ENCODE measurements around the gene ARHGDIA.
A peak's percentile ranks its signal among the peaks of the same experiment; 100 is the strongest.

The ARHGDIA gene

DNA sequence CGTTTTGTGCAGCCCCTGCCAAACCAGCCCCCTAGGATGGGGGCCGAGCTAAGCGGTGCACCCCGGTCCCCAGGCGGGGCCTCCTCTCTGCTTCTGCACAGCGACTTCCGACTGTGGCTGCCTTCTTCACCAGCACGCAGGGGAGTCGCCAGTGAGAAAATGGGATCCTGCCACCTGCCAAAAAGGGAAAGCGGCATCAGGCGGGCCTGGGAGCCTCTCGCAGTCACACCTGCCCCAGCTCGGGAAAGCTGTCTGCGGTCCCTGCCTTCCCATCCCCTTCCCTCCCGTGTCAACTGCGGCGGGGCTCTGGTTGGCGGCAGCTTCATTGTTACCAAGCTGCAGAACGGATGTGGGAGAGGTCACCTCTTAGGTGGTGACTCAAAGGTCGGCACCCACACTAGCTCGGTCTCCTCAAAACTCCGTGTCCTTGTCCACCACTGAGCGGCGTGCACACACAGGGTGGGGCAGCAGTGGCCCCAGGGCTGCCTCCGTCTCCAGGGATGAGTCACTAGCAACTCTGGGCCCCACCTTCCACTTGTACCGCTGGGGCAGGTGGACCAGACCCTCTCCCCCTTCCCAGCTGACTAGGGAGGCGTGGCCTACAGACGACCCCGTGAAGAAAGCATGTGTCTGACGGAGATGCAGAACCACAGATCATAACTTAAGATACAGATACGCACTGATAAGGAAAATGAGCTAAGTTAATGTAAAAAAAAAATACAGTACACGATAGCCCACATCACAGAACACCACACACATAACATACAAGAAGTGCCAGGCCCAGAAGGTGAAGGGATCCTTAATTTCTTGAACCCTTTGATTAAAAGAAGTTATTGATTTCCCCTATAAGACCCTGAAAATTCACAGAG, 41.5 kb upstream of the ARHGDIA start:
- H3K4me3 ChIP-seq (ENCODE audit: low read depth in 1 of 5, low read length in 5 of 5) = no peak overlapping the region
- H3K27me3 ChIP-seq (ENCODE audit: control insufficient read depth in 5 of 5, insufficient read depth in 4 of 5, low read length in 5 of 5) = no peaks in the 10 kb centered on the region
- peaks cover 0 to 54% (median 42%) of the 10 kb centered on the region in 5 donors for H3K36me3 ChIP-seq (ENCODE audit: control insufficient read depth in 5 of 5, insufficient read depth in 5 of 5, low read length in 5 of 5)
- peaks cover 7 to 38% (median 24%) of the 10 kb centered on the region in 5 donors for H3K4me1 ChIP-seq (ENCODE audit: control insufficient read depth in 5 of 5, insufficient read depth in 5 of 5, low read length in 5 of 5)
- H3K9me3 ChIP-seq (ENCODE audit: control insufficient read depth in 5 of 5, low read length in 5 of 5) = no peaks in the 10 kb centered on the region
- H3K27ac ChIP-seq (ENCODE audit: low read depth, low read length) = no peak overlapping the region
- no peak overlapping the region for H3K9ac ChIP-seq (ENCODE audit: low read length in 5 of 5)

DNA sequence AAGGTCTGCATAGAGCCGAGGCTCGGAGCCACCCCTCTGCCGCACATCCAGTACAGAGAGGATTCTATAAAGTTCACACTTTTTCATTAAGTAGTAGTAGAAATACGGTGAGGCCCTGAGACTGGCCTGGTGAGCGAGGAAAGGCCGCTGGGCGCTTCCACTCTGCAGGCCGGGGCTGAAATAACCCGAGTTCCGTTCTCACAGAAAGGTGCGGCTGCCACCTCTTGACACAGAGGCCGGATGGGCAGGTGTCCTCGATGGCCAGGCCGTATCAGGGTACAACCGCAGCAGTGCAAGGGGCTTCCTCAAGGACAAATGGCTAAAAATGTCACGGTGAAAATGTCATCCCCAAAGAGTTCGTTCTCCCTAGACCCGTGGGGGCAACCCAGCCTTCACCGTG, 40.8 kb upstream of the ARHGDIA start:
- peaks cover 0 to 59% (median 48%) of the 10 kb centered on the region in 5 donors for H3K36me3 ChIP-seq (ENCODE audit: control insufficient read depth in 5 of 5, insufficient read depth in 5 of 5, low read length in 5 of 5)
- peak overlapping the region in 1 of 5 donors; percentile 22 for H3K4me3 ChIP-seq (ENCODE audit: low read depth in 1 of 5, low read length in 5 of 5)
- H3K9ac ChIP-seq (ENCODE audit: low read length in 5 of 5) = no peak overlapping the region
- peaks cover 3 to 32% (median 18%) of the 10 kb centered on the region in 5 donors for H3K4me1 ChIP-seq (ENCODE audit: control insufficient read depth in 5 of 5, insufficient read depth in 5 of 5, low read length in 5 of 5)
- no peaks in the 10 kb centered on the region for H3K27me3 ChIP-seq (ENCODE audit: control insufficient read depth in 5 of 5, insufficient read depth in 4 of 5, low read length in 5 of 5)
- no peaks in the 10 kb centered on the region for H3K9me3 ChIP-seq (ENCODE audit: control insufficient read depth in 5 of 5, low read length in 5 of 5)
- no peak overlapping the region for H3K27ac ChIP-seq (ENCODE audit: low read depth, low read length)

DNA sequence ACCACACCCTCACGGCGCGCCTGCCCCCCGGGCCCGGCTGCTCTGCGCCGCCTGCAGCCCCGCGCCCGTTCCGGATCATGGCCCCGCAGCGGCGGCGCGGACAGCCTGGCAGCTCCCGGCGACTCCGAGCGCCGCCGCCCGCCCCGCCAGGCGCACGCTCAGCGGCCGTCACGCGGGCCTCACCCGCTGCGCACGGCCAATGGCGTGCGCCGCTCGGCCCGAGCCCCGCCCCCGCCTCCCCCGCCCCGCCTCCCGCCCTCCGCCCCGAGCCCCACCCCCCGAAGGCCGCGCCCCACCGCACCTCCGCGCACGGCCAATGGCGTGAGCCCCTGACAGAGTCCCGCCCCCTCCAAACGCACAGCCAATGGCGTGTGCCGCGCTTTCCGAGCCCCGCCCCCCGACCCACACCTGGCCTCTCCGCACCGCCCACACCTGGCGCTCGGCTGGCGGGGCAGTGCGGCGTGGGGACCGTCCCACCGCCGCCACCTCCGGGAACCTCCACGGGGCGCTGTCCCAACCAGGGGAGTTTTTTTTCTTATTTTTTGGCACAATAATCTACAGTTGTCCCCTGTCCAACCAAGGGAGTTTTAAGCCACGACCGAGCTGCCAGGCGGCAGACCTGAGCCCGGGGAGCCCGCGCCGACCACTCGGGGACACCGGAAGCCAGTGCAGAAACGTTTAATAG, 40.3 kb upstream of the ARHGDIA start, which contains the start of gene PCYT2:
Gene PCYT2 (minus strand): TSS at position 123 of the 685 bp plus-strand sequence. CDS start 44 bp downstream, at position 79.
- H3K4me1 ChIP-seq (ENCODE audit: control insufficient read depth in 5 of 5, insufficient read depth in 5 of 5, low read length in 5 of 5) = peaks cover 2 to 26% (median 14%) of the 10 kb centered on the region in 5 donors
- H3K27ac ChIP-seq (ENCODE audit: low read depth, low read length) = no peak within 1 kb of the TSS
- no peaks in the 10 kb centered on the region for H3K27me3 ChIP-seq (ENCODE audit: control insufficient read depth in 5 of 5, insufficient read depth in 4 of 5, low read length in 5 of 5)
- H3K4me3 ChIP-seq (ENCODE audit: low read depth in 1 of 5, low read length in 5 of 5) = peak within 1 kb of the TSS; percentile 61 to 83 (median 76)
- H3K36me3 ChIP-seq (ENCODE audit: control insufficient read depth in 5 of 5, insufficient read depth in 5 of 5, low read length in 5 of 5) = peaks cover 0 to 65% (median 53%) of the 10 kb centered on the region in 5 donors
- H3K9ac ChIP-seq (ENCODE audit: low read length in 5 of 5) = peak within 1 kb of the TSS; percentile 26 to 81 (median 67)
- no peaks in the 10 kb centered on the region for H3K9me3 ChIP-seq (ENCODE audit: control insufficient read depth in 5 of 5, low read length in 5 of 5)

DNA sequence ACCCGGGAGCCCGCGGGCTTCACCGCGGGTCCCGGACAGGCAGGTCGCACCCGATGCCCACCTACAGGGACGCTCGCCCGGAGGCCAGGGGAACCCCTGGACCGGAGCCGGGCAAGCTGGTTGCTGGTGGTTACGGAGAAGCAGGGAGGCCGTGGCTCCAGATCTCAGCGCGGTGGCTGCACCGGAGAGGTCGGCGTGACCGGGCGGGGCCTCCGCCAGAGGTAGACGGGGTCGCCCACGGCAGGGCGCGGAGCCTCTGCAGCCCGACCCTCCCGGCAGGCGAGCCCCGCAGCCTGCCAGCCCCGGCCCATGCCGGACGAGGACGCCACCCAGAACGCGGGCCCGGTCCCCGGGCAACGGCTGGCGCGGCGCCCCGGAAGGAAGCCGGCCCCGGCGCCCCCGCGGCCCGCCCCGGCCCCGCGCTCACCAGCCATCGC, 39.7 kb upstream of the ARHGDIA start:
- H3K4me1 ChIP-seq (ENCODE audit: control insufficient read depth in 5 of 5, insufficient read depth in 5 of 5, low read length in 5 of 5) = peaks cover 2 to 22% (median 14%) of the 10 kb centered on the region in 5 donors
- H3K36me3 ChIP-seq (ENCODE audit: control insufficient read depth in 5 of 5, insufficient read depth in 5 of 5, low read length in 5 of 5) = peaks cover 0 to 70% (median 55%) of the 10 kb centered on the region in 5 donors
- no peaks in the 10 kb centered on the region for H3K27me3 ChIP-seq (ENCODE audit: control insufficient read depth in 5 of 5, insufficient read depth in 4 of 5, low read length in 5 of 5)
- peak overlapping the region; percentile 61 to 83 (median 76) for H3K4me3 ChIP-seq (ENCODE audit: low read depth in 1 of 5, low read length in 5 of 5)
- peak overlapping the region in 4 of 5 donors; percentile 52 to 81 (median 68) for H3K9ac ChIP-seq (ENCODE audit: low read length in 5 of 5)
- no peak overlapping the region for H3K27ac ChIP-seq (ENCODE audit: low read depth, low read length)
- no peaks in the 10 kb centered on the region for H3K9me3 ChIP-seq (ENCODE audit: control insufficient read depth in 5 of 5, low read length in 5 of 5)

DNA sequence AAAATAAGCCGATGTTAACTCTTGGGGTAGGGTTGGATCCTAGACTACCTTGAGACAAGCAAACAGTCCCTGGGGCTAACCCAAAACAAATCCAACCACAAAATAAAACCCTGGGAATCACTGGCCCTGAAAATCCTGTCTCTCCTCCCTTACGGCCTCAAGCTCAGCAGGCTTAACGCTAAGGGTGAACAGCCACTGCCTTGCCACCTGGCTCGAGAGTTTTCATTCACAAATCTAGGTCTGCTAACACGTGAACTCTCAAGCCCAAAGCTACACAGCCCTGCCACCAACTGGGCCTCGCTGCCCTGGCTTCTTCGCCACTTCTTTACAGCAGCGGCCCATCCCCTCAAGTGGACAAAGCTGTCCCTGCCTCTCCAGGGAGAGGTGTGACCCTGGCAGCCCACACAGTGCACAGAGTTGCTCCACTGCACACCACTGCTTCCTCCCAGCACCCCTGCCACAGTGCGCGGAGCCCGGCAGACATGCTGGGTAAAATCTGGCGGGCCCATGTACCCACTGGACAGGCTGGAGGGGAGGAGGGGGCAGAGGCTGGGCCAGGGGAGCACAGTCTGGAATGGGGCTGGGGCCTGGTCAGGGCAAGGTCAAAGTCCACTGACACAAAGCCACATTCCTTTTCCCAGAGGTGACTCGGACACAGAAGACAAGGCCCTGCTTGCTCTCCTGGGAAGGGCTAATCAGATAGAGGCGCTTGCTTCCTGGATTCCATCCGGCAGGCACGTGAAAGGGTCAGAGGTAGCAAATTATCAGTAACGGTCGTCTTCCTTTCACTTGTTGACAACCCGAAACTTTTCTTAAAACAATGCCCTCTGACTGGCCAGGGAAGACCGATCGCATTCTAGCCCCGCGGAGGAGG, 39.1 kb upstream of the ARHGDIA start:
- no peak overlapping the region for H3K27ac ChIP-seq (ENCODE audit: low read depth, low read length)

DNA sequence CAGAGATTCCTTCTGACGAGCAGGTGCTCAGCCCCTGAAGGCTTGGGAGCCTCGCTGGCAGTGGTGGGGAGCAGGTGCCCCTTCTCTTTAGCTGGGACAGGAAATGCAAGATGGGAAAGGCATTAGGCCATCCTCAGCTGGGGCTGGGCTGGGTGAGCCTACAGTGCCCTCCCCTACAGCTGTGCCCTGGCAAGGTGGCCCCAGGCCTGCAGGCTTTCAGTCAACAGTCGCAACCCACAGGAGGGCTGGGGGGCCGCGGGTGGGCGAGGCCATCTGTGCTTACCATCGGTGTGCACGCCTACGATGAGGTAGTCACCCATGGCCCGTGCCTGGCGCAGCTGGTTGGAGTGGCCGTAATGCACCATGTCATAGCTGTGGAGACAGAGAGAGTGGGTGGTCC, 38.1 kb upstream of the ARHGDIA start:
- no peak overlapping the region for H3K27ac ChIP-seq (ENCODE audit: low read depth, low read length)
- peaks cover 0 to 70% (median 48%) of the 10 kb centered on the region in 5 donors for H3K36me3 ChIP-seq (ENCODE audit: control insufficient read depth in 5 of 5, insufficient read depth in 5 of 5, low read length in 5 of 5)
- no peaks in the 10 kb centered on the region for H3K27me3 ChIP-seq (ENCODE audit: control insufficient read depth in 5 of 5, insufficient read depth in 4 of 5, low read length in 5 of 5)
- H3K4me3 ChIP-seq (ENCODE audit: low read depth in 1 of 5, low read length in 5 of 5) = no peak overlapping the region
- H3K9ac ChIP-seq (ENCODE audit: low read length in 5 of 5) = no peak overlapping the region
- H3K4me1 ChIP-seq (ENCODE audit: control insufficient read depth in 5 of 5, insufficient read depth in 5 of 5, low read length in 5 of 5) = peaks cover 2 to 22% (median 14%) of the 10 kb centered on the region in 5 donors
- H3K9me3 ChIP-seq (ENCODE audit: control insufficient read depth in 5 of 5, low read length in 5 of 5) = no peaks in the 10 kb centered on the region

More for the DNA sequence above, 39.1 kb upstream of the ARHGDIA start:
- H3K36me3 ChIP-seq (ENCODE audit: control insufficient read depth in 5 of 5, insufficient read depth in 5 of 5, low read length in 5 of 5) = peaks cover 0 to 70% (median 49%) of the 10 kb centered on the region in 5 donors
- H3K4me3 ChIP-seq (ENCODE audit: low read depth in 1 of 5, low read length in 5 of 5) = peak overlapping the region; percentile 61 to 83 (median 76)
- H3K4me1 ChIP-seq (ENCODE audit: control insufficient read depth in 5 of 5, insufficient read depth in 5 of 5, low read length in 5 of 5) = peaks cover 2 to 22% (median 14%) of the 10 kb centered on the region in 5 donors
- no peaks in the 10 kb centered on the region for H3K9me3 ChIP-seq (ENCODE audit: control insufficient read depth in 5 of 5, low read length in 5 of 5)
- no peaks in the 10 kb centered on the region for H3K27me3 ChIP-seq (ENCODE audit: control insufficient read depth in 5 of 5, insufficient read depth in 4 of 5, low read length in 5 of 5)
- peak overlapping the region; percentile 26 to 81 (median 67) for H3K9ac ChIP-seq (ENCODE audit: low read length in 5 of 5)

DNA sequence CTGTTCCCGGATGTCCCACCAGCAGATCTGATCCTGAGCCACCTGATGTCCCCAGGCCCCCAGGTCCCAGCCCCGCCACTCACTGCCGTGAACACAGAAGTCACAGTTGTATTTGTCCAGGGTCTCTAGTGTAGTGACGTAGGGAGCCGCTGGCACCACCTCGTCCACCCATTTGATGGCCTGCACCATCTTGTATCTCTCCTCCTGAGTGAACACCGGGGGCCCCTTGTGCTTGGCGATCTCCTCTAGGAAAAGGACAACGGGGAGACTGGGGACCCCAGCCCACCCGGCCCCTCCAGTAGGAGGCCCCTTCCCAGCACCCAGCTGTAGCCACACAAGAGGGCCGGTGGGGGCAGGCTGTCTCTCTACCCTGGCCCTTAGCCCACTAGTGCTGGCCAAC, 37.7 kb upstream of the ARHGDIA start:
- Histone ChIP-seq H3K9me3 (ENCODE audit: control insufficient read depth in 5 of 5, low read length in 5 of 5) (no peaks in the 10 kb centered on the region), H3K4me3 (ENCODE audit: low read depth in 1 of 5, low read length in 5 of 5) (no peak overlapping the region), H3K36me3 (ENCODE audit: control insufficient read depth in 5 of 5, insufficient read depth in 5 of 5, low read length in 5 of 5) (peaks cover 0 to 69% (median 46%) of the 10 kb centered on the region in 5 donors), H3K4me1 (ENCODE audit: control insufficient read depth in 5 of 5, insufficient read depth in 5 of 5, low read length in 5 of 5) (peaks cover 2 to 22% (median 14%) of the 10 kb centered on the region in 5 donors), H3K27ac (ENCODE audit: low read depth, low read length) (no peak overlapping the region), H3K27me3 (ENCODE audit: control insufficient read depth in 5 of 5, insufficient read depth in 4 of 5, low read length in 5 of 5) (no peaks in the 10 kb centered on the region), H3K9ac (ENCODE audit: low read length in 5 of 5) (no peak overlapping the region)

DNA sequence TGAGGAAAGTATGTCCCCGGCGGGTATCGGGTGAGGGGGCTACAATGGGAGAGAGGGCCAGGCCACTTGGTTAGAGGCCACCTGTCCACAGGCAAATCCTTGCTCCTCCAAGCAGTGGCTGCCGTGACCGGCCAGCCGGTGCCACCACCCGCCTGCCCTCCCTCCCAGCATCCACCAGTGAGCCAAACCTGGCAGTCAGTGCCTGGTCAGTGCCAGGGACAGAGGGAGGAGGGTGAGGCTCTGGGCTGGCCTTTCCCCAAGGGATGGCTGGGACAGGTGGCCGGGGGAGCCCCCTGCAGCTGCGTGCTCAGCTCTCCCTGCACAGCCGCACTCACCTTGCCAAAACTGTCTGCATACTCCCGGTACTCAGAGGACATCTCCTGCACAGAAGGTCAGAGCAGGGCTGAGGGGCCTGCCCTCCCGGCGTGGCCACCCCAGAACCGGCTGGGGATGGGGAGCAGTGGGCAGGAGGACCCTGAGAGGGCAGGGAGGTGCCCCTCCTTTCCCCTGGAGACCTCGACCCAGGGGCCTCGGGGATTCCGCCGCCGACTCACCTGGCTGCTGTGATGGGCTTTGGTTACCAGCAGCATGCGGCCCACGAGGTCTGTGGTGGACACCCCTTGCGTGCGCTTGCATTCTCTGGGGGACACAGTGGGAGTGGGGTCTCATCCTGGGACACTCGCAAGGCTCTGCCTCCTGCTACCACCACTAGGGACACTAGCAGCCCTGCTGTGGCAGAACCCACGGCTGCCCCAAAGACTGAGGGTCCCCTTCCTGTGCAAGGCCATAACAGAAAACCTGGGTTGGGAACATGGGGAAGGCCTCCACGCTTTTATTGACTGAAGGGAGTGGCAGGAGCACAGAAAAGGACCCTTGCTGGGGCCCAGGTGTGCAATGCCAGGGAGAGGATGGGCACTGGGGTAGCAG, 36.3 kb upstream of the ARHGDIA start:
- Histone ChIP-seq H3K27me3 (ENCODE audit: control insufficient read depth in 5 of 5, insufficient read depth in 4 of 5, low read length in 5 of 5) (no peaks in the 10 kb centered on the region), H3K9ac (ENCODE audit: low read length in 5 of 5) (no peak overlapping the region), H3K4me1 (ENCODE audit: control insufficient read depth in 5 of 5, insufficient read depth in 5 of 5, low read length in 5 of 5) (peaks cover 2 to 33% (median 18%) of the 10 kb centered on the region in 5 donors), H3K36me3 (ENCODE audit: control insufficient read depth in 5 of 5, insufficient read depth in 5 of 5, low read length in 5 of 5) (peaks cover 0 to 55% (median 32%) of the 10 kb centered on the region in 5 donors), H3K9me3 (ENCODE audit: control insufficient read depth in 5 of 5, low read length in 5 of 5) (no peaks in the 10 kb centered on the region), H3K4me3 (ENCODE audit: low read depth in 1 of 5, low read length in 5 of 5) (no peak overlapping the region), H3K27ac (ENCODE audit: low read depth, low read length) (no peak overlapping the region)

All from subcutaneous abdominal adipose tissue (tissue), 5 donors.